NT2/D1 (cell line): Measurements from ENCODE around the gene LAP3.

ENCODE experiments used
- DNase-seq: peaks from one replicate; pipeline ENCODE4 v3.0.0-alpha.2; 2011; ENCODE audit warnings: low read depth, low spot score
- H3K27me3 ChIP-seq: 2 replicates; pipeline ENCODE4 v1.6.0; 2011; ENCODE audit warnings: mild to moderate bottlenecking; ENCODE audit not compliant: insufficient read length, insufficient read depth
- H3K36me3 ChIP-seq: 2 replicates; pipeline ENCODE4 v1.6.1; 2011; ENCODE audit warnings: mild to moderate bottlenecking, low read length, mixed read lengths; ENCODE audit not compliant: insufficient read depth, insufficient read length
- H3K4me1 ChIP-seq: 2 replicates; pipeline ENCODE4 v1.5.1; 2011; ENCODE audit not compliant: insufficient read depth, insufficient read length
- H3K4me3 ChIP-seq: 2 replicates; pipeline ENCODE4 v1.5.1; 2011; ENCODE audit warnings: low read depth; ENCODE audit not compliant: insufficient read length
- H3K9ac ChIP-seq: 2 replicates; pipeline ENCODE4 v1.6.0; 2011; ENCODE audit warnings: low read depth; ENCODE audit not compliant: insufficient read length
- H3K9me3 ChIP-seq: 2 replicates; pipeline ENCODE4 v1.5.1; 2011; ENCODE audit warnings: mild to moderate bottlenecking, low read length; ENCODE audit not compliant: insufficient read depth
- SUZ12 ChIP-seq: IDR thresholded peaks from 2 replicates; pipeline ENCODE4 v1.6.1; 2011; ENCODE audit not compliant: insufficient read length, insufficient read depth; ENCODE audit errors: extremely low read depth
- YY1 ChIP-seq: IDR thresholded peaks from 2 replicates; pipeline ENCODE4 v1.6.1; 2011; ENCODE audit not compliant: insufficient read length, insufficient read depth
- ZNF274 ChIP-seq: IDR thresholded peaks from 2 replicates; pipeline ENCODE4 v1.6.1; 2011; ENCODE audit warnings: mild to moderate bottlenecking, low read depth, low read length

LAP3 gene

GRCh38 chr4:17556498-17556897 lies 20.5 kb upstream of the LAP3 start:
- no peak for DNase-seq

GRCh38 chr4:17557880-17558279 lies 19.1 kb upstream of the LAP3 start:
- TF ChIP-seq ZNF274, result no peak
- no peak for TF ChIP-seq YY1
- no peak for TF ChIP-seq SUZ12
- Histone ChIP-seq H3K27me3 (no peaks in the 10 kb centered on the region), H3K9me3 (no peaks in the 10 kb centered on the region), H3K36me3 (no peaks in the 10 kb centered on the region), H3K4me3 (no peak overlapping the region), H3K4me1 (peaks cover 4% of the 10 kb centered on the region), H3K9ac (no peak overlapping the region)
- no peak for DNase-seq

More at GRCh38 chr4:17556498-17556897, 20.5 kb upstream of the LAP3 start:
- Histone ChIP-seq H3K27me3 (no peaks in the 10 kb centered on the region), H3K9me3 (no peaks in the 10 kb centered on the region), H3K9ac (no peak overlapping the region), H3K36me3 (no peaks in the 10 kb centered on the region), H3K4me1 (peaks cover 1% of the 10 kb centered on the region), H3K4me3 (no peak overlapping the region)
- no peak for TF ChIP-seq ZNF274

GRCh38 chr4:17558941-17559708 lies 17.9 kb upstream of the LAP3 start:
- H3K36me3 ChIP-seq, result no peaks in the 10 kb centered on the region
- H3K4me1 ChIP-seq, result peaks cover 4% of the 10 kb centered on the region
- no peak for DNase-seq
- no peaks in the 10 kb centered on the region for H3K27me3 ChIP-seq
- no peak overlapping the region for H3K9ac ChIP-seq
- no peaks in the 10 kb centered on the region for H3K9me3 ChIP-seq
- no peak overlapping the region for H3K4me3 ChIP-seq
- TF ChIP-seq SUZ12 (no peak), YY1 (no peak), ZNF274 (no peak)

- no peak overlapping the region for H3K9ac ChIP-seq
- no peak for DNase-seq
- no peaks in the 10 kb centered on the region for H3K9me3 ChIP-seq
- peaks cover 4% of the 10 kb centered on the region for H3K4me1 ChIP-seq
- TF ChIP-seq SUZ12 (no peak), ZNF274 (no peak), YY1 (no peak)
- H3K36me3 ChIP-seq, result no peaks in the 10 kb centered on the region
- no peak overlapping the region for H3K4me3 ChIP-seq
- no peaks in the 10 kb centered on the region for H3K27me3 ChIP-seq
Observed at GRCh38 chr4:17559709-17560048, 17.3 kb upstream of the LAP3 start.

GRCh38 chr4:17560065-17560673 lies 16.8 kb upstream of the LAP3 start:
- Histone ChIP-seq H3K36me3 (no peaks in the 10 kb centered on the region), H3K4me1 (peaks cover 4% of the 10 kb centered on the region), H3K9ac (no peak overlapping the region), H3K27me3 (no peaks in the 10 kb centered on the region), H3K4me3 (no peak overlapping the region), H3K9me3 (no peaks in the 10 kb centered on the region)
- TF ChIP-seq SUZ12 (no peak), ZNF274 (no peak), YY1 (no peak)
- DNase-seq, result no peak

GRCh38 chr4:17561195-17561909 lies 15.6 kb upstream of the LAP3 start:
- no peaks in the 10 kb centered on the region for H3K36me3 ChIP-seq
- no peak for DNase-seq
- TF ChIP-seq SUZ12, result no peak
- H3K4me3 ChIP-seq, result no peak overlapping the region
- H3K27me3 ChIP-seq, result no peaks in the 10 kb centered on the region
- peaks cover 4% of the 10 kb centered on the region for H3K4me1 ChIP-seq
- no peaks in the 10 kb centered on the region for H3K9me3 ChIP-seq
- no peak overlapping the region for H3K9ac ChIP-seq

- H3K9ac ChIP-seq, result no peak overlapping the region
- DNase-seq, result no peak
- no peaks in the 10 kb centered on the region for H3K9me3 ChIP-seq
- no peak overlapping the region for H3K4me3 ChIP-seq
- H3K4me1 ChIP-seq, result peaks cover 4% of the 10 kb centered on the region
- TF ChIP-seq ZNF274 (no peak), SUZ12 (no peak), YY1 (no peak)
- no peaks in the 10 kb centered on the region for H3K36me3 ChIP-seq
- no peaks in the 10 kb centered on the region for H3K27me3 ChIP-seq
Observed at GRCh38 chr4:17562157-17562556, 14.8 kb upstream of the LAP3 start.

- H3K4me3 ChIP-seq, result no peak overlapping the region
- no peaks in the 10 kb centered on the region for H3K36me3 ChIP-seq
- no peaks in the 10 kb centered on the region for H3K9me3 ChIP-seq
- H3K27me3 ChIP-seq, result no peaks in the 10 kb centered on the region
- H3K4me1 ChIP-seq, result peaks cover 4% of the 10 kb centered on the region
- TF ChIP-seq SUZ12 (no peak), ZNF274 (no peak), YY1 (no peak)
- H3K9ac ChIP-seq, result no peak overlapping the region
- no peak for DNase-seq
Observed at GRCh38 chr4:17565846-17566245, 11.2 kb upstream of the LAP3 start.
